Gastrocnemius medialis (tissue), 4 donors: ENCODE results near the gene CFAP54.

Experiments
- POLR2A ChIP-seq, 2 donors: fragments of 450-650 bp; IDR thresholded peaks; one replicate each; pipeline ENCODE4 v1.6.1; 2017; ENCODE audit warnings: antibody characterized with exemption in 2 of 2, mild to moderate bottlenecking in 2 of 2, moderate library complexity in 2 of 2
- TF ChIP-seq, protein P1 (sequence below), 5 experiments: fragments of 450-650 bp in 3 of 5; fragments of 200-600 bp in 2 of 5; sonication (generic) in 2 of 5; IDR thresholded peaks in 4 of 5; conservative IDR thresholded peaks in 1 of 5; 1 replicate in 4 of 5; 2 replicates in 1 of 5; pipeline ENCODE4 v1.5.1; 2016 to 2019; ENCODE audit warnings: antibody characterized with exemption in 5 of 5, mild to moderate bottlenecking in 3 of 5, moderate library complexity in 3 of 5

DNA sequence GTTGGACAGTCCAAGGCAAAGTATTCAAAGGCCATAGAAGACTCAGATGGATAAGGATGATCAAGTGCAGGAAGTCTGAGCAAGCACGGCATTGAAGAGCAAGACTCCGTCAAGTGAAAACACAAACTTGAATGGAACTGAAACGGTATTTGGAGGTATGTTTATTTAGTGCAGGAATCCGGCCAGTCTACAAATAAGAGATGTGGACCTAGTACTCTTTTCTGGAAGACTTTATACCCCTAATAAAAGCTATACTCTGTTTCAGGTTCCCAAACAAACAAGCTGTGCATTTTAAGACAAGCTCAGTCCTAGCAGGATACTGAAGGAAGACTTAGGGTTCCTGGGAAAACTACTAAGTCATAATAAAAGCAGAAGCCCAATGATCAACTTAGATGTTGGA, 316.9 kb downstream of the CFAP54 start:
- TF ChIP-seq, protein P1, sequence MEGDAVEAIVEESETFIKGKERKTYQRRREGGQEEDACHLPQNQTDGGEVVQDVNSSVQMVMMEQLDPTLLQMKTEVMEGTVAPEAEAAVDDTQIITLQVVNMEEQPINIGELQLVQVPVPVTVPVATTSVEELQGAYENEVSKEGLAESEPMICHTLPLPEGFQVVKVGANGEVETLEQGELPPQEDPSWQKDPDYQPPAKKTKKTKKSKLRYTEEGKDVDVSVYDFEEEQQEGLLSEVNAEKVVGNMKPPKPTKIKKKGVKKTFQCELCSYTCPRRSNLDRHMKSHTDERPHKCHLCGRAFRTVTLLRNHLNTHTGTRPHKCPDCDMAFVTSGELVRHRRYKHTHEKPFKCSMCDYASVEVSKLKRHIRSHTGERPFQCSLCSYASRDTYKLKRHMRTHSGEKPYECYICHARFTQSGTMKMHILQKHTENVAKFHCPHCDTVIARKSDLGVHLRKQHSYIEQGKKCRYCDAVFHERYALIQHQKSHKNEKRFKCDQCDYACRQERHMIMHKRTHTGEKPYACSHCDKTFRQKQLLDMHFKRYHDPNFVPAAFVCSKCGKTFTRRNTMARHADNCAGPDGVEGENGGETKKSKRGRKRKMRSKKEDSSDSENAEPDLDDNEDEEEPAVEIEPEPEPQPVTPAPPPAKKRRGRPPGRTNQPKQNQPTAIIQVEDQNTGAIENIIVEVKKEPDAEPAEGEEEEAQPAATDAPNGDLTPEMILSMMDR (IDR thresholded peaks at IDR 0.05 in 4 of 5, conservative IDR thresholded peaks at IDR 0.05 in 1 of 5) = no peak
- TF ChIP-seq POLR2A (IDR thresholded peaks at IDR 0.05) = no peak
